T-helper 2 cell (primary cell): ENCODE measurements around the gene PDE2A.
A peak's percentile ranks its signal among the peaks of the same experiment; 100 is the strongest.

Source experiments
- DNase-seq, 5 experiments: peaks; one replicate each; pipeline versions ENCODE4 v3.0.0 to v3.0.0-alpha.2; 2012 to 2022

PDE2A gene

DNA sequence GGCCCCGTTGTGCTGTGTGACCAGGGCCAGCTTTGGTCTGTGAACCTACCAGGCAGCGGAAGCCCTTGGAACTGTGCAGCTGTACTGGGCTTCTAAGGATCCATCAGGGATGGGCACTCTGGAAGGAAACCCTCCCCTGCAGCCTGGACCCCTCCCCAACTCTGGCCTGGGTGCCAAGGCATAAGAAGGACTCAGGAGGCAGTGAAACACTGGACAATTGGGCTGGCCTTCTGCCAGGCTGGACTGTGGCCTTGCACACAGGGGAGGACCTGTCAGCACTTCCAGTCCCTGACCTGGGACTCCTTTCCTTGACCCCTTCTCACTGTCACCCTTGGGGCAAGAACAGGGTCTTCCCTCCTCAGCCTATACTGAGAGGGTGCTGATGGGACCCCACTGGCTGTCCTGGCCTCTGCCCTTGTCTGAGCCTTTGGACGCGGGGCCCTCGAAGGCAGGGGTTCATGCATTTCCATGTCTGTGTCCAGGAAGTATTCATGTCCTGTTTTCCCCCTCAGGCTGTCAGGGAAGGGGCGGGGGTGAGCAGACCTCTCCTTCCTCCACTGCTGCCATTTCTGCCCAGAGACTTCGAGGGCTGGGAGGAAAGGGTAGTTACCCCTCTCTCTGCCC lies 39.6 kb downstream of the PDE2A start:
- DNase-seq = no peak

GRCh38 chr11:72634016-72634415 lies 40.2 kb downstream of the PDE2A start:
- no peak for DNase-seq

DNA sequence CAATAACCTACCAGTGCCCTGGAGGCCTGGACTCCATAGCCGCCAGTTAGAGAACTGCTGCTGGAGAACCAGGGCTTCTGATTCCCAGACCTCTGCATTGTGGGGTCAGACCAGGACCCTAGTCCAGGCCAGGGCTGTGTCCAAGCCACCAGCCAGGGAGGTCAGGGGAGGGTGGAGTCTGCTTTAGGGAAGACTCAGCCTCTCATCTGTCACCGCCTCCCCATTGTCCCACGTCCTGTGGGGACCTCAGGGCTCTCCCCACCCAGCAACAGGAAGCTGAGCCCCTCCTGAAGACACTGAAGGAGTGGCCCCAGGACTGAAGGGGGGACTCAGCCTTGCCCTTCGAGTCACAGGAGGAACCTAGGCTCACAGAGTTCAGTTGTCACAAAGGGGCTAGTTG lies 41.2 kb downstream of the PDE2A start:
- no peak for DNase-seq

DNA sequence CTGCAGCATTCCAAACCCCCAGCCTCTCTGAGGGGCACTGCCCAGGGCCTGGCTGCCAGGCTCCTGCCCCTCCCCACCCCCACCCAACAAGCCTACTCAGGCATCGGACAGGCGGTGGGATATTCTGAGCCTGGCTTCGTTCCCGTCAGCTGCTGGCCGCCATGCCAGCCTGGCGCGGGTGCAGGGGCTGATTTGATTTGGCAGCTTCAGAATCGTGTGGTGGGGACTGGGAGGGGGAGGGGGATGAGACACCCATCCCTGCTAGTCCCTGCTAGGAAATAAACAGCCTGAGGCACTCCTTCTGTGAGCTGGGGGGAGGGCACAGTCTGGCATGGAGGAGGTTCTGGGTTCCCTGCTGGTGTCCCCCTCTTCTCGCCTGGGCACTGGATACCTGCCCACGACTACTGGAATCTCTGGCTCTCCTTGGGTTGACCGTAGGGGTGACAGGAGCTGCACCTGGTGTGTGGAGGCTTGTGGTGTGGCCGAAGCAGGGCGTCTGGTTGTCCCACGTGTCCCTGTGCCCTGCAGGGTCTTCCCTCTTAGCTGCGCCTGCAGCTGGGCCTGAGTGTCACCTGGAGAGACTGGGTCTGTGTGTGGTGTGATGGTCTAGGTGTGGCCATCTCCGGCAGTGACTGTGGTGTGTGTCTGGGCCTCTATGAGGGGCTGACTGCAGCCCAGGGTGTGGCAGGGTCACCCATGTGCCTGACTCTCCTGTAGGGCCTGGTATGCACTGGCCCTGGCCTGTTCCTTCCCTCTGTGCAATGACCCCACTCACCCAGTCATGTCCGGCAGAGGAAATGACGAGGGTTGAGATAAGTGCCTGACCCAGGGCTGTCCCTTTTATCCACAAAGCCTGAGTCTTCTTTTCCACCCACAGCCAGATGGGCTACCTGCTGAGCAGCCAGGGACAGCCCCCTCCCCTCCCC lies 42.2 kb downstream of the PDE2A start:
- no peak for DNase-seq

- no peak for DNase-seq
Measured at GRCh38 chr11:72630104-72630852, 43.9 kb downstream of the PDE2A start.

DNA sequence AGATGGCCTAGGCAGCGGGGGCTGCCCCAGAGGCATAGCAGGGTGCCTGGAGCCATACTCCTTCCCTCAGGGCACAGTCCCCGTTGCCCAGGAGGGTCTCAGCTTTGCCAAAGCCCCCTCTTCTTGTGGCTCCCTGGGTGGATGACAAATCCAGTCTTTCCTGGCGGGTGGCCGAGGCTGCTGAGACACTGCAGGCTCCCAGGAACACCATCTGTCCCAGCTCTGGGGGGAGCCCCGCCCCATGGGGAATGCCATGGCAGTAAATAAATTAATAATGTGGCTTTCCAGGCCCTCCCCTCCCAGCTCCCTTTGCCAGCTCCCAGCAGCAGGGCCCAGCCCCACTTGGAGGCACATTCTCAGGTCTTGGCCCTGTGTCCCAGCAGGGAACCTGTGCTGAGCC lies 45.0 kb downstream of the PDE2A start:
- DNase-seq = no peak

- DNase-seq = no peak
Measured at GRCh38 chr11:72627594-72628281, 46.5 kb downstream of the PDE2A start.

GRCh38 chr11:72626414-72626936 lies 47.7 kb downstream of the PDE2A start:
- DNase-seq = no peak

DNA sequence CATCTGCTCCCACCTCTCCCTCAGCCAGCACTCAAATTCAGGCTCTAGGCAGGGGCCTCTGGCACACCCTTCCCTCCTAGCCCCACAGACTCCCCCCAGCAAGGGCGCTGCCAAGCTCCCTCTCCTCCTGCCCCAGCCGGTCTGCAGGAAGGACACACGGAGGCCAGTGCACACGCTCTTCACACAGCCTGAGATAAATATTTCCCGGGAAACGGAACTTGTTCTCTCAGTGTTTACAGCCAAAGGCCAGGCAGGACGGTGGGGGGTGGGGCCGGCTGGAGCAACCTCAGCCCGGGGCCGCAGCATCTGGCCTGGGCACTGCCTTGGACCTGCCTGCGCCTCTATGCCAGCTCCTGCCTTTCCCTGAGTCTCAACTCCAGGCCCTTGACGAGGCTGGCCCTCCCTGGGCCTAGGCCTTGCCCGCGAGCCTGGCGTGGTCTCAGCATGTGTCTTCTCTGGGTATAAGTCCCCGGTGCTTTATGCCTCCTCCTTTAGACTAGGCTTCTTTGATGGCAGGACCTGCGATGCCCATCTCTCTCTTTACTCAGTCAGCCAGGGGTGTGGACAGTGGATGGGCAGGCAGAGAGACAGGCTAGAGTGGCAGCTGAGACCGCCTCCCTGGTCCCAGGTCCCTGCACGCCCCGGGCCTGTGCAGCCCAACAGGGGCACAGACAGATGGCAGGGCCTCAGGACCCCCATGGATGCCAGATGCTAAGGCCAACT lies 48.4 kb downstream of the PDE2A start:
- DNase-seq = no peak

- DNase-seq = no peak
Measured at GRCh38 chr11:72624496-72625201, 49.6 kb downstream of the PDE2A start.

GRCh38 chr11:72623052-72623451 lies 51.2 kb downstream of the PDE2A start:
- no peak for DNase-seq

DNA sequence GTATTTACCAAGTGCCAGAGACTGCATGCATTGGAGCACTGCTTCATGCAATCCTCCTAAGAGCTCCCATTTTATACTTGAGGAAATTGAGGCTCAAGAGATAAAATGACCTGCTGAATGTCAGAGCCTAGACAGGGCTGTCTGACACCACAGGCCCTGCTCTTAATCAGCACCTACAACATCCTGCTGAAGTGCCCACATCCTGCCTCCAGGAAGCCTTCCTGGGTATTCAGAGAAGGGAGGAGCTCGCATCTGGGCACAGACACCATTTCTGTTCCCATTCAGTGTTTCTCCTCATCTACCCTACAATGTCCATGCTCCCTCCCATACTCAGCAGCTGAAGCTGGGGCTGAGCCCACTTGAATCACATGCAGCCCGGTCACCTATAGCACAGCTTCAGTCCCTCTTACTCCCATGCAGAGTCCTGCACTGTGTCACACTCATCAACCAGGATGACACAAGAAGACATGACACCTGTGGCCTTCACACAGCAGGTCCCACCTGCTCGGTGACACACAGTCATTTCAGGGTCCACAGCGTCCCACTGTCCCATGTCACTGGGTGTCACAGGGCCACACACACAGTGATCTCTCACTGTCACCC lies 53.1 kb downstream of the PDE2A start:
- peak in 1 of 5 experiments; percentile 59 for DNase-seq

- no peak for DNase-seq
Measured at GRCh38 chr11:72618803-72619202, 55.4 kb downstream of the PDE2A start.

DNA sequence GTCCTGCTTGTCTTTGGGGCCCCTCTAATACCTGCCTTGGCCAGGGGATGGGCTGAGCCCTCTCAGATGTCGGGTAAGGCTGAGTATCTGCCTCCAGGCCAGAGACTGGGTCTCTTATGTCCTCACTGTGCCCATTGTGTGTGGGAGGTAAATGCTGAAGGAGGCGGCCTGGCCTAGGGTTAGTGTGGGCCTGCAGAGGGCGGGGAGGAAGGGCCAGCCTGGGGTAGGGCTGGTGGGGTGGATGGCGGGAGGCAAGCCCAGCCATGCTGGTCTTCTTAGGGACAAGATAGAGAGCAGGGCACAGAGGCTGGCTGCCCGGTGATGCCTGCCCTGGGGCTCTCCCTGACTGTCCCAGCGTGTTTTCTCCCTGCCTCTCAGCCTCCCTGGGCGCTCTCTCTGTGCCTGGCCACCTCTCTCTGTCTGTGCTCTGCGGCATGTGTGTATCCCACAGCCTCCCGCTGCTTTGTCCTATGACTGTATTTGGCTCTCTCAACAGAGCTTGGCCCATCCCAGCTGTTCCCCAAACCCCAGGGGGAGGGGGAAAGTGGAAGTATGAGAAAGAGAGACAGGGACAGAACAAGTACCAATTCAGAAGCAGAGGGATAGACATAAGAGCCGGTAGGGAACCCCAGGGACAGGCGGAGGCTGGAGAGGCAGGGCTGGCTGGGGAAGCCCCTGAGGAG lies 57.0 kb downstream of the PDE2A start:
- no peak for DNase-seq

DNA sequence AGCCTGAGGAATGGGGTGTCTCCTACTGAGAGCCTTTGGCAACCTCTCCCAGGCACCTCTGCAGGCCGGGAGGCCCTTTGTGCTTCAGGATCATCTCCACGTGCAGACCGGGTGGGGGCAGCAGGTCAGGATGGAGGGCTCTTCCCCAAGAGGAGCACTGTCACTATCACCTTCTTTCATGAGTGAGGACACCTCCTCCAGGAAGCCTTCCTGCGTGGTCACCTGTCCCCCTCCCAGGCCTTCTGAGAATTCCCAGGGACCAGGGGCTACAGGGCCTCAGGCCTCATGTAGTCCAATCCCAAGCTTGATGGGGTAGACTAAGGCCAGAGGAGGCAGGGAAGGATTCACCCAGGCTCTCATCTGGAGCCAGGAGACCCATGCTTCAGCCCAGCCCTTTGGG lies 57.6 kb downstream of the PDE2A start:
- DNase-seq = no peak

GRCh38 chr11:72615329-72615728 lies 58.9 kb downstream of the PDE2A start:
- no peak for DNase-seq

- DNase-seq = no peak
Measured at GRCh38 chr11:72614381-72614780, 59.8 kb downstream of the PDE2A start.

- DNase-seq = no peak
Measured at GRCh38 chr11:72613977-72614376, 60.2 kb downstream of the PDE2A start.

- no peak for DNase-seq
Measured at GRCh38 chr11:72613450-72613849, 60.8 kb downstream of the PDE2A start.

DNA sequence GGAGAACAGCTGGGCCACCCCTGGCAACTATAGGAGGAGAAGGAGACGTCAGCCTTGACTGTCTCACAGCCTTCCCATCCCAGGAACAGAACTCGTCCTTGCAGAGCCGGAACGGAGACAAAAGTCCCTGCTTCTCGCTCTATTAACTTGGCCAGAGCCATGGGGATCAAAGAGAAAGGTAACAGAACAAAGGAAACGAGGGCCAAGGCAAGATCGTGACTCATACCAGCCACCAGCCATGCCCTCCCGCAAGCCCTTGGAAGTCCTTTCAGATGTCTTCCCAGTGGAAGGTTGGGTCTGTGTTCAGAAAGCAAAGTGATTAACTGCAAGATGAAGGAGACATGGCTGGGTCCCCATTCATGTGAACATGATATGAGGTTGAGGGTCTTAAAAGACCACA lies 64.7 kb downstream of the PDE2A start:
- DNase-seq = no peak
